ENCODE results near the gene CHST7. TPM values are rescaled to one million over a fixed set of nuclear protein-coding genes. Genes with fewer than 3 reads are reported as not detected.

CHST7 gene
- total RNA-seq, 1 donor from 2014 or later, result 7.5 TPM

GRCh38 chrX:46597771-46598170 lies 24.2 kb downstream of the CHST7 start:
- Mint-ChIP-seq H3K4me1 (peaks cover 3% of the 10 kb centered on the region), H3K27me3 (no peaks in the 10 kb centered on the region), H3K36me3 (ENCODE audit: low read depth) (peaks cover 29% of the 10 kb centered on the region), H3K4me3 (no peak overlapping the region), H3K27ac (no peak overlapping the region), H3K9me3 (no peaks in the 10 kb centered on the region)
- ChIA-PET POLR2A (interaction anchor here (0.8 to 1.0 kb wide), 3 partner anchors 10 to 36 kb away, joined by 3 read pairs; no protein-coding TSS in a partner anchor), CTCF (no interaction called here)
- TF ChIP-seq, protein P1, sequence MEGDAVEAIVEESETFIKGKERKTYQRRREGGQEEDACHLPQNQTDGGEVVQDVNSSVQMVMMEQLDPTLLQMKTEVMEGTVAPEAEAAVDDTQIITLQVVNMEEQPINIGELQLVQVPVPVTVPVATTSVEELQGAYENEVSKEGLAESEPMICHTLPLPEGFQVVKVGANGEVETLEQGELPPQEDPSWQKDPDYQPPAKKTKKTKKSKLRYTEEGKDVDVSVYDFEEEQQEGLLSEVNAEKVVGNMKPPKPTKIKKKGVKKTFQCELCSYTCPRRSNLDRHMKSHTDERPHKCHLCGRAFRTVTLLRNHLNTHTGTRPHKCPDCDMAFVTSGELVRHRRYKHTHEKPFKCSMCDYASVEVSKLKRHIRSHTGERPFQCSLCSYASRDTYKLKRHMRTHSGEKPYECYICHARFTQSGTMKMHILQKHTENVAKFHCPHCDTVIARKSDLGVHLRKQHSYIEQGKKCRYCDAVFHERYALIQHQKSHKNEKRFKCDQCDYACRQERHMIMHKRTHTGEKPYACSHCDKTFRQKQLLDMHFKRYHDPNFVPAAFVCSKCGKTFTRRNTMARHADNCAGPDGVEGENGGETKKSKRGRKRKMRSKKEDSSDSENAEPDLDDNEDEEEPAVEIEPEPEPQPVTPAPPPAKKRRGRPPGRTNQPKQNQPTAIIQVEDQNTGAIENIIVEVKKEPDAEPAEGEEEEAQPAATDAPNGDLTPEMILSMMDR (IDR thresholded peaks at IDR 0.05), result no peak
- ATAC-seq (ENCODE audit: low read depth) (no peak), DNase-seq (no peak)
- intact Hi-C loops (cut with micrococcal nuclease), result no loop called here

DNA sequence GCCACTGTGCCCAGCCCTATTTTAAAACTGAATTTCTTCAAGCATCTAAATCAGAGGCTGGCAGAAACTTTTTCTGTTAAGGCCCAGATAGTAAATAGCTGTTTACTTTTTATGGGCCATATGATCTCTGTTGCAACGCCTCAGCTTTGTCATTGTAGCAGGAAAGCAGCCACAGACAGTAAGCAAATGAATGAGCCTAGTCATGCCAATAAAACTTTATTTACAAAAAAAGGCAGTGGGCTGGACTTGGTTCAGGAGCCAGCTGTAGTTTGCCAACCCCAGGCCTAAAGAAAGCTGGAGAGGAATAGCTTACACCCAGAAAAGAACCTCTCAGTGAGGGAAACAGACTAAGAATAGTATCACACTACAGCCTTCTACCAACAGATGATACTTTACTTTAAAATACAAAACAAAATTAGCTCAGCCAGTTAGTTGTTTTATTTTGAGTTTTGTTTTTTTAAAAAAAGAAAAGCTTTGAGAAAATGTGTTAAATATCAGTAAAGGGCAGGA lies 25.5 kb downstream of the CHST7 start:
- Mint-ChIP-seq H3K27ac (no peak overlapping the region), H3K27me3 (no peaks in the 10 kb centered on the region), H3K4me3 (no peak overlapping the region), H3K9me3 (no peaks in the 10 kb centered on the region), H3K36me3 (ENCODE audit: low read depth) (peaks cover 39% of the 10 kb centered on the region), H3K4me1 (peaks cover 3% of the 10 kb centered on the region)
- intact Hi-C loops (cut with micrococcal nuclease), result no loop called here
- CTCF ChIA-PET, result no interaction called here
- no peak for DNase-seq
- TF ChIP-seq, protein P1 (IDR thresholded peaks at IDR 0.05), result no peak
- no peak for ATAC-seq (ENCODE audit: low read depth)
- POLR2A ChIA-PET, result interaction anchor here (0.6 to 0.7 kb wide), 2 partner anchors 29 to 1870 kb away, joined by 3 read pairs; no protein-coding TSS in a partner anchor

DNA sequence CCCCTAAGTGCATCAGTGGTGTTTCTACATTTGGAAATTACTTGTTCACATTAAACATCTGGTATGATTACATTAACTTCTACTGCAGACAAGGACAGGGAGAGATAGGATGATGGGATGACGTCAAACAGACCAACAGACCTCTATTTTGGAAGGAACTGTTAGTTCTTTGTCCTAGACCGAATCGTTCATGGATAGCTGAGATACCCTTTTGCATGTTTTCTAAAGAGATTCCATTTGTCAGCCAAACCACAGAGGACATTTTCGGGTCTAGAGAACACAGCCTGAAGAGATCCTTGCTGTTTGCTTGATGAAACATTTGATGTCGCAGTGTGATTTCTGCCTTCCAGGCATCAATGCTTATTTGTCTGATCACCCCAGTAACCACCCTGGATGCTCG lies 27.7 kb downstream of the CHST7 start:
- intact Hi-C loops (cut with micrococcal nuclease), result no loop called here
- ATAC-seq (ENCODE audit: low read depth) (no peak), DNase-seq (no peak)
- ChIA-PET POLR2A (no interaction called here), CTCF (no interaction called here)
- no peaks in the 10 kb centered on the region for H3K27me3 Mint-ChIP-seq
- TF ChIP-seq, protein P1 (IDR thresholded peaks at IDR 0.05), result no peak
- H3K4me3 Mint-ChIP-seq, result no peak overlapping the region
- no peak overlapping the region for H3K27ac Mint-ChIP-seq
- peaks cover 48% of the 10 kb centered on the region for H3K36me3 Mint-ChIP-seq (ENCODE audit: low read depth)
- H3K4me1 Mint-ChIP-seq, result peaks cover 3% of the 10 kb centered on the region
- no peaks in the 10 kb centered on the region for H3K9me3 Mint-ChIP-seq

GRCh38 chrX:46602468-46603102 lies 29.0 kb downstream of the CHST7 start:
- DNase-seq (no peak), ATAC-seq (ENCODE audit: low read depth) (no peak)
- intact Hi-C loops (cut with micrococcal nuclease), result no loop called here
- H3K9me3 Mint-ChIP-seq, result no peaks in the 10 kb centered on the region
- CTCF ChIA-PET, result no interaction called here
- H3K36me3 Mint-ChIP-seq (ENCODE audit: low read depth), result peaks cover 57% of the 10 kb centered on the region
- no peaks in the 10 kb centered on the region for H3K27me3 Mint-ChIP-seq
- POLR2A ChIA-PET, result no interaction called here
- TF ChIP-seq, protein P1 (IDR thresholded peaks at IDR 0.05), result no peak
- H3K4me1 Mint-ChIP-seq, result peaks cover 2% of the 10 kb centered on the region
- H3K27ac Mint-ChIP-seq, result no peak overlapping the region
- H3K4me3 Mint-ChIP-seq, result no peak overlapping the region

DNA sequence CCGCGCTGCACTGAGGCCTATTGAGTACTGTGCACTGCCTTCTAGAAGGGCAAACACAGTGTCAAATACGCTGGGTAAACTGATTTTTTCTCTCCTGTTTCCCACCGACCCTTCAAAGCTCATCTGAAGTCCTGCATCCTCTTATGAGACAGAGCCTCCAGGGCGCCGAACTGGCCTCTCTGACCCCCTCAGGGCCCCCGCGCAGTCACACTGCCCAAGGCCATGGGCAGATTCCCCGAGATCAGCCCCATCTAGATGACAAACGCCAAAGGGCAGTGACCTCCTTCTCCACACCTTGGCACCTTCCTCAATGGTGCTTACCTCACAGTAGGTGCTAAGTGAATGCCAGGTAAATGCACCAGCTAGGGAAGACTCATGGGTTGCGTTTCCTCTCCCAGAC lies 34.4 kb downstream of the CHST7 start:
- no peak overlapping the region for H3K27ac Mint-ChIP-seq
- intact Hi-C loops (cut with micrococcal nuclease), result no loop called here
- no peak for DNase-seq
- TF ChIP-seq, protein P1 (IDR thresholded peaks at IDR 0.05), result no peak
- no peaks in the 10 kb centered on the region for H3K9me3 Mint-ChIP-seq
- no peak for ATAC-seq (ENCODE audit: low read depth)
- no peak overlapping the region for H3K4me3 Mint-ChIP-seq
- H3K36me3 Mint-ChIP-seq (ENCODE audit: low read depth), result peaks cover 51% of the 10 kb centered on the region
- H3K27me3 Mint-ChIP-seq, result no peaks in the 10 kb centered on the region
- no peaks in the 10 kb centered on the region for H3K4me1 Mint-ChIP-seq
- ChIA-PET CTCF (no interaction called here), POLR2A (no interaction called here)
